Activated CD8-positive, alpha-beta memory T cell treated with anti-CD3 and anti-CD28 coated beads, Interleukin-2, amount 50 U/mL, for 24 hours (primary cell): Measurements from ENCODE around the gene ESRRG.

ENCODE experiments used
- DNase-seq: peaks from one replicate; pipeline ENCODE4 v3.0.0-alpha.2; 2020; ENCODE audit errors: extremely low read depth

The ESRRG gene

GRCh38 chr1:216630532-216630931, 92.7 kb downstream of the ESRRG start:
- no peak for DNase-seq

- DNase-seq: no peak
Measured at GRCh38 chr1:216627252-216627651, 96.0 kb downstream of the ESRRG start.

GRCh38 chr1:216626394-216627067, 96.7 kb downstream of the ESRRG start:
- DNase-seq: no peak

GRCh38 chr1:216621536-216621935, 101.7 kb downstream of the ESRRG start:
- no peak for DNase-seq

- no peak for DNase-seq
Measured at GRCh38 chr1:216617081-216617875, 106.0 kb downstream of the ESRRG start.

GRCh38 chr1:216616425-216616824, 106.8 kb downstream of the ESRRG start:
- no peak for DNase-seq

GRCh38 chr1:216614011-216614934, 109.0 kb downstream of the ESRRG start:
- no peak for DNase-seq

GRCh38 chr1:216612291-216612690, 110.9 kb downstream of the ESRRG start:
- no peak for DNase-seq

- no peak for DNase-seq
Measured at GRCh38 chr1:216607067-216607697, 116.0 kb downstream of the ESRRG start.

GRCh38 chr1:216606047-216606637, 117.1 kb downstream of the ESRRG start:
- no peak for DNase-seq

- no peak for DNase-seq
Measured at GRCh38 chr1:216604771-216605170, 118.5 kb downstream of the ESRRG start.

- no peak for DNase-seq
Measured at GRCh38 chr1:216600730-216601609, 122.3 kb downstream of the ESRRG start.

GRCh38 chr1:216599851-216600250, 123.4 kb downstream of the ESRRG start:
- no peak for DNase-seq

GRCh38 chr1:216598448-216598847, 124.8 kb downstream of the ESRRG start:
- DNase-seq: no peak

- no peak for DNase-seq
Measured at GRCh38 chr1:216596281-216596862, 126.9 kb downstream of the ESRRG start.

GRCh38 chr1:216587715-216588114, 135.5 kb downstream of the ESRRG start:
- DNase-seq: no peak

GRCh38 chr1:216582151-216582550, 141.1 kb downstream of the ESRRG start:
- DNase-seq: no peak

GRCh38 chr1:216580538-216581057, 142.6 kb downstream of the ESRRG start:
- DNase-seq: no peak

GRCh38 chr1:216576234-216576937, 146.8 kb downstream of the ESRRG start:
- no peak for DNase-seq
